HCT116 (cell line): ENCODE results near the gene DNAJB8.

ENCODE experiments used
- CBX3 ChIP-seq: IDR thresholded peaks from 2 replicates; pipeline ENCODE4 v1.6.1; 2012; ENCODE audit warnings: low read depth
- CEBPB ChIP-seq: IDR thresholded peaks from 2 replicates; pipeline ENCODE4 v1.6.1; 2012; ENCODE audit warnings: low read depth
- ELF1 ChIP-seq: IDR thresholded peaks from 2 replicates; pipeline ENCODE4 v1.6.1; 2012; ENCODE audit warnings: low read depth, borderline replicate concordance
- EZH2 ChIP-seq: fragments of 200-600 bp; sonication (generic); IDR thresholded peaks from 2 replicates; pipeline ENCODE4 v1.6.1; 2017; ENCODE audit warnings: antibody characterized with exemption, mixed run types
- POLR2A ChIP-seq: IDR thresholded peaks from 2 replicates; pipeline ENCODE4 v1.7.0; 2011; ENCODE audit warnings: borderline replicate concordance; ENCODE audit not compliant: insufficient read depth, insufficient read length; ENCODE audit errors: extremely low read depth
- POLR2AphosphoS5 ChIP-seq: IDR thresholded peaks from 2 replicates; pipeline ENCODE4 v1.6.1; 2011; ENCODE audit warnings: mild to moderate bottlenecking, low read depth, low read length, moderate library complexity
- ZNF274 ChIP-seq: fragments of 200-500 bp; sonication (Bioruptor generic); IDR thresholded peaks from 2 replicates; pipeline ENCODE4 v1.6.1; 2014; ENCODE audit warnings: mild to moderate bottlenecking, low read depth, low read length, inconsistent platforms
- TF ChIP-seq, protein P1 (sequence below), 3 experiments: fragments of 200-600 bp in 1 of 3; sonication (generic) in 1 of 3; IDR thresholded peaks in 2 of 3; conservative IDR thresholded peaks in 1 of 3; 2 replicates each; pipeline ENCODE4 v1.5.1; 2012 to 2017; ENCODE audit warnings: low read depth in 2 of 3, low read length in 2 of 3, antibody characterized with exemption in 1 of 3, borderline replicate concordance in 1 of 3, control low read depth in 1 of 3, mild to moderate bottlenecking in 1 of 3, mixed read lengths in 1 of 3, mixed run types in 1 of 3, moderate library complexity in 1 of 3; ENCODE audit not compliant: insufficient read depth in 1 of 3

DNA sequence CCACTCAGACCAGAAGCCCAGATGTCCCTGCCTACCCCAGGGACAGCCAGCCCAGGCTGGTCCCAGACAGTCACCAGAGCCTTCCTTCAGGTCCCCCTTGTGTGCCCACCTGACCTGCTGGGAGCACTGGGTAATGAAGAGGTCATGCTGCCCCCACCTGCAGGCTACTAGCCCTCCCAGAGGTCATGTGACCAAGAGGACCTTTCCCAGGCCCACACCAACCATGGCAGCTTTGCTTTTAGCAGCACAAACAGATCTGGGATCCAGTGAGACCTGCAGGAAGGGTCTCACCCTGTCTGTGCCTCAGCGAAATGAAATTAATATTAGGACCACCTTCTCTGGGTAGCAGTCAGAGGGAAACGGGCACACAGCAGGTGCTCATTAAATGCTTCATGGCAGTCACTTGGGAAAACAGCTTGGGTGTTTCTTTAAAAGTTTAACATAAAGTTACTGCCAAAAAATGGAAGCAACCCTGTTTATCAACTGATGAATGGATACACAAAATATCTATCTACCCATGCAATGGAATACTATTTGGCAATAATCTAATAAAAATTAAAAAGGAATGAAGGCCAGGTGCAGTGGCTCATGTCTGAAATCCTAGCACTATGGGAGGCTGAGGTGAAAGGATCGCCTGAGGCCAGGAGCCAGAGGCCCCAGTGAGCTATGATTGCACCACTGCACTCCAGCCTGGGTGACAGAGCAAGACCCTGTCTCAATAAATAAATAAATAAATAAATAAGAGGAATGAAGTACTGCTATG lies 43.7 kb downstream of the DNAJB8 start:
- TF ChIP-seq CBX3 (no peak), CEBPB (no peak), ZNF274 (no peak), POLR2A (no peak), POLR2AphosphoS5 (no peak), EZH2 (no peak), ELF1 (no peak)
- TF ChIP-seq, protein P1, sequence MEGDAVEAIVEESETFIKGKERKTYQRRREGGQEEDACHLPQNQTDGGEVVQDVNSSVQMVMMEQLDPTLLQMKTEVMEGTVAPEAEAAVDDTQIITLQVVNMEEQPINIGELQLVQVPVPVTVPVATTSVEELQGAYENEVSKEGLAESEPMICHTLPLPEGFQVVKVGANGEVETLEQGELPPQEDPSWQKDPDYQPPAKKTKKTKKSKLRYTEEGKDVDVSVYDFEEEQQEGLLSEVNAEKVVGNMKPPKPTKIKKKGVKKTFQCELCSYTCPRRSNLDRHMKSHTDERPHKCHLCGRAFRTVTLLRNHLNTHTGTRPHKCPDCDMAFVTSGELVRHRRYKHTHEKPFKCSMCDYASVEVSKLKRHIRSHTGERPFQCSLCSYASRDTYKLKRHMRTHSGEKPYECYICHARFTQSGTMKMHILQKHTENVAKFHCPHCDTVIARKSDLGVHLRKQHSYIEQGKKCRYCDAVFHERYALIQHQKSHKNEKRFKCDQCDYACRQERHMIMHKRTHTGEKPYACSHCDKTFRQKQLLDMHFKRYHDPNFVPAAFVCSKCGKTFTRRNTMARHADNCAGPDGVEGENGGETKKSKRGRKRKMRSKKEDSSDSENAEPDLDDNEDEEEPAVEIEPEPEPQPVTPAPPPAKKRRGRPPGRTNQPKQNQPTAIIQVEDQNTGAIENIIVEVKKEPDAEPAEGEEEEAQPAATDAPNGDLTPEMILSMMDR (IDR thresholded peaks at IDR 0.05 in 2 of 3, conservative IDR thresholded peaks at IDR 0.05 in 1 of 3; ENCODE audit: borderline replicate concordance in 1 of 3, insufficient read depth in 1 of 3, low read depth in 2 of 3, low read length in 2 of 3), result no peak
